IPS DF 4.7 (cell line): ENCODE data around the gene DOP1A.
"Not testable (repeated sequence)": the region's sequence is repeated elsewhere in the genome, so short reads cannot be mapped to it uniquely, and the experiment has no call there.

Experiments used
- DNase-seq: peaks from one replicate; pipeline ENCODE4 v3.0.0-alpha.2; 2013; ENCODE audit warnings: low spot score; ENCODE audit errors: extremely low read depth

DOP1A gene

DNA sequence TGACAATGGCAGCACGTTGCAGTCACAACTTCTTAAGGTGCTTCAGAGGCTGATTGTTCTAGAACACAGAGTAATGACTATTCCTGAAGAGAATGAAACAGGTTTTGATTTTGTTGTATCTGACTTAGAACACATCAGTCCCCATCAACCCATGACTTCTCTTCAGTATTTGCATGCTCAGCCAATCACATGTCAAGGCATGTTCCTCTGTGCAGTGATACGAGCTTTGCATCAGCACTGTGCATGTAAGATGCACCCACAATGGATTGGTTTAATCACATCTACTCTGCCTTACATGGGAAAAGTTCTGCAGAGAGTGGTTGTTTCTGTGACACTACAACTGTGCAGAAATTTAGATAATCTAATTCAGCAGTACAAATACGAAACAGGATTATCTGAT lies 71.3 kb downstream of the DOP1A start:
- DNase-seq, result no peak

DNA sequence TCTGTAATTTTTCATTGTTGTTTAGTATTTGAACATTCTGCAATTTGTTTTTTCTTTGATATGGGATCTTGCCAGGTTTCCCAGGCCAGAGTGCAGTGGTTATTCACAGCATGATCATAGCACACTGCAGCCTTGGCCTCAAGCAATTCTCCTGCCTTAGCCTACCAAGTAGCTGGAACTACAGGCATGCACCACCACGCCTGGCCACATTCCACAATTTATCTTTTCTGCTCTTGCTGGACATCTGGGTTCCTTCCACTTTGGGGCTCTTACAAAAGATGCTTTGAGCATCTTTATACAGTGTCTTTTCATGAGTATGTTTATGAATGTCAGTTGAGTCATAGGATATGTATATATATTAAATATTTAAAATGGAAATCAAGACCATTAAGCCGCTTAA lies 83.6 kb downstream of the DOP1A start:
- no peak for DNase-seq

DNA sequence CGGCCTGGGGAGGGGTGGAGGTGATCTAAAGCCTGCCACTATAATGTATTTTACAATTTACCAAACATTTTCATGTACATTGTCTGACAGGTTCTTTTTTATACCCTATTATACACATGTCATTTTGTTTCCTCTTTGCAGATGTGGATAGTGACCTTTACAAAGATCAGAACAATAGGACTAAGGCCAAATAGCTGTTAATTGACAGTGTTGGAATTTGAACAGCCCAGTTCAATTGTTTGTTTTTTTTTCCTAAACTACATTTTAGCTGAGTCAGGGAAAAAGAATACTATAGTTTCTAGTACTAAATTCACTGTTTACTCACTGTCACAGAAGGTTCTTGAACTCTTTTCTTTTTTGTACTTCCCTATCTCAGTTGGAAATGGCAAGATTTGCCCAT lies 85.4 kb downstream of the DOP1A start:
- no peak for DNase-seq

DNA sequence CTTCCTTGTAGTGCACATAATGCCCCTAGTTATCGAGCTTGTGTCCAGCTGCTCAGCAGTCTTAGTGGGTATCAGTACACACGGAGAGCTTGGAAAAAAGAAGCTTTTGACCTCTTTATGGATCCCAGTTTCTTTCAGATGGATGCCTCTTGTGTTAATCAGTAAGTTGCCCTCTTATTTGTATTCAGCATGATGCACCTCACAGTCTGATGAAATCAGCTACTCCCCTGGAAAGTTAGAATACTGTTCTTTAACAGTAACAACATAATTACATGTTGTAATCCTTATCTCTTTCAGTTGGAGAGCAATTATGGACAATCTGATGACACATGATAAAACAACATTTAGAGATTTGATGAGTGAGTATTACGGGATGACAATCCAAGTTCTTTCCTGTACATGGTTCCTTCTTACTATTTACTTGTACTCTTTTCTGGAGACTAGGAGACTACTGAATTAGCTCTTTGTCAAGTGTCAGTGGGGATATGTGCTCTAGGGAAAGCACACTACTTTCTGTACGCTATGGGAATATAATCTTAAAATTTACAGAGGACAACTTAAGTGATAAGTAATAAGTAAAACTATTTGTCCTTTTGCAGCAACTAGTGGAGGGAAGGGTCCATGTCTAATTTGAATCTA lies 86.5 kb downstream of the DOP1A start:
- DNase-seq, result no peak

DNA sequence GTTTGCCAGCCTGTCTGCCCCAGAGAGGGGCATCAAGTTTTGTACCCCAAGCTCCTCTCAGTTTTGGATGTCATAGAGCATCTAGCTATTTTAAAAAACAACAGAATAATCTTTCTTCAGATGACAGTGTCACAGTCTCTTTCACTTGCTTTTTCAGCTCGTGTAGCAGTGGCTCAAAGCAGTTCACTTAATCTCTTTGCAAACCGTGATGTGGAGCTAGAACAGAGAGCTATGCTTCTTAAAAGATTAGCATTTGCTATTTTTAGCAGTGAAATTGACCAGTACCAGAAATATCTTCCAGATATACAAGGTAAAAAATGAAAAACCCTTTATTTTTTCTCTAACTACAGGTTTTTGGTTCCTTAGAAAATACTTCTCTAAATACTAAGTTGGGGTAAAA lies 88.3 kb downstream of the DOP1A start:
- no peak for DNase-seq

DNA sequence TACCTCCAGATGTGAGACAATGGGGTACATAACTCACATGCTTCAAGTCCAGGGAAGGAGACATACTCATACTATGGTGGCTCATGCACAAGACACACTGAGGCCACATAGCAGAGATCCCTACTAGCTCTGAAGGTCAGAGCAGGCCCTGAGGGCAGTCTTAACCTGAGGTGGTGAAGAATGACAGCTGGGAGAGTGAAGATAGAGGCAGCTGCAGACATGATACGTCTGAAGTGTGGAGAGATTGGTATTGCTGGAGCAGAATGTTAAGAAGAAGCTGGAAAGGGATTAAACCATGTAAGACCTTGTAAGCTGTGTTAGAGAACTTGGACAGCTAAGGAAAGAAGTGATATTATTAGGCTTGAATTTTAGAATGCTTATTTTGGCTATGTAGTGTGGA lies 92.7 kb downstream of the DOP1A start:
- no peak for DNase-seq

DNA sequence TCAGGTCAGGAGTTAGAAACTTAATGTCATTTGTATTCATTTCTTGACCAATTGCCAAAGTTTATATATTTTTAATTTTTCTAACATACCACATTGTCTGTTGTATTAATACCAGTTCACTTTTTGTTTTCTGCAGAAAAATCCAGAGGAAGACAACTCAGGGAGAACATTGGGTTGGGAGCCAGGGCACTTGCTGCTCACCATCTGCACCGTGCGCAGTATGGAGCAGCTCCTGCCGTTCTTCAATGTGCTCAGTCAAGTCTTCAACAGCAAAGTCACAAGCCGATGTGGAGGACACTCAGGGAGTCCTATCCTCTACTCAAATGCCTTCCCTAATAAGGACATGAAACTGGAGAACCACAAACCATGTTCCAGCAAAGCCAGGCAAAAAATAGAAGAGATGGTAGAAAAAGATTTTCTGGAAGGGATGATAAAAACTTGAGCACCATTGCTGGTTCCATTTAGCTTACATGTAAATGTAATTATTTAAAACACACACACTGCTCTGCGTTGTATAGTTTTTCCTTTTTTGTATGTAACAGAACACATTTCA lies 100.3 kb downstream of the DOP1A start:
- no peak for DNase-seq

DNA sequence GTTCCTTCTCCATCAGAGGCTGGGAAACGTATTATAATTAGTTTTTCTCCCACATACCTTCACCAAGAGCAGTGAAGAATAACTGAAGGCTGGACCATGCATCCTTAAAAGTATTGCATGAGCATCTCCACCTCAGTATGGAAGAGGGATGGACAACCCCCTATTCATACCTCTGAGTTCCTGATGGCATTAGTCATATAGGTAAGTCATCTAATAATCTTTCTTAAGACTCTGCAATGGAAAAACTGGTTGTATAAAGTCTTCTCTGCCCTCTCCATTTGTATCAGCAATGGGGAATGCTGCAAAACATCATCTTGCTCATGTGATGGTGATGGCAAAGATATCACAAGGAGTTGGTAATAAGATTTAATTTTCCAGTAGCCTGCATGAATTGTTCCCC lies 101.1 kb downstream of the DOP1A start:
- DNase-seq, result no peak

DNA sequence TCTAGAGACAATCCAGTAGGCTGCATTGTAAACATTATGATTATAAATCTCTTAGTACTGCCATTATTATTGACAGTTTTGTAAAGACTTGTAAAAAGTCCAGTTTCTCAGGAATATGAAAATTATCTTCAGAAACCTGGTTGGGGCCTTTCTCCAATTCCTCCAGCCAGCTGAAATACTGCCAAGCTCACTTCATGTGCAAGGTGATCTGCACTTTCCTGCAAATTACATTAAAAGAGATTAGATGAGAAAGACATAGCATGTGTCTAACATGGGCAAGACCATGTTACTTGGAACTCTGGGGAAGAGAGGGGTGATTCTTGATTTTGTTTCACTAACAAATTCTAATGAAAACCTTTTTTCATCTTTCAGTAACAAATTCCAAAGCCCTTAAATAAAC lies 101.6 kb downstream of the DOP1A start:
- DNase-seq, result no peak

DNA sequence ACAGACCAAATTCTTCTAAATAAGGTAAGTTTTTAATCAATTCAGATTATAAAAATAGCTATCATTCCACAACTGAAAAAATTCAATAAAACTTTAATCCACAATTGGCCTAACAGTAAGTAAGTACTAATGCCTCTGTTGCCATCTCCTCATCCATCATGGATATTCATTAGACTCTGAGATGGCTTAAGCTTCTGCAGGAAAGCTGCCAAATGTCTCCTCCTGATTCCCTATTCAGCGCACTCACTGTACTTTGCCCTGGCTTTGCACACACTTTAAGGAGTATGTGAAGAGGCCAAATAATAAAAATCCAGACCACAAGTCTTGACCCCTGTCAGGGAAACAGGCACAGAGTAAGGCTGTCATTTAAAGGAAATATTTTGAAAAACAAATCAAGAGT lies 102.0 kb downstream of the DOP1A start:
- no peak for DNase-seq

DNA sequence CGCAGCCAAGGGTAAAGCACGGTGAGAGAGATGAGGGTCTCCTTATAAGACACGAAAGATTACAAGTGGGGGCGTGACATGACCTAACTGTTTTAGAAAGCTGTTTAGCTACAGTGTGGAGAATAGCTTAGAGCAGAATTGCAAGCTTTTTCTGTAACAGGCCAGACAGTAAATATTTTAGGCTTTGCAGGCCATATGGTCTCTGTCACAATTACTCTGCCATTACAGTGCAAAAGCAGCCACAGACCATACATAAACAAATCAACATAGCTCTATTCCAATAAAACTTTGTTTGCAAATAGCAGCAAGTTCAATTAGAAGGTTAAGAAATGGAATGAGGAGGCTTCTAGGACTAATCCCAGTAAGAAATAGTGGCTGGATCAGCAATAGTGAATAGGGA lies 108.8 kb downstream of the DOP1A start:
- DNase-seq, result no peak

DNA sequence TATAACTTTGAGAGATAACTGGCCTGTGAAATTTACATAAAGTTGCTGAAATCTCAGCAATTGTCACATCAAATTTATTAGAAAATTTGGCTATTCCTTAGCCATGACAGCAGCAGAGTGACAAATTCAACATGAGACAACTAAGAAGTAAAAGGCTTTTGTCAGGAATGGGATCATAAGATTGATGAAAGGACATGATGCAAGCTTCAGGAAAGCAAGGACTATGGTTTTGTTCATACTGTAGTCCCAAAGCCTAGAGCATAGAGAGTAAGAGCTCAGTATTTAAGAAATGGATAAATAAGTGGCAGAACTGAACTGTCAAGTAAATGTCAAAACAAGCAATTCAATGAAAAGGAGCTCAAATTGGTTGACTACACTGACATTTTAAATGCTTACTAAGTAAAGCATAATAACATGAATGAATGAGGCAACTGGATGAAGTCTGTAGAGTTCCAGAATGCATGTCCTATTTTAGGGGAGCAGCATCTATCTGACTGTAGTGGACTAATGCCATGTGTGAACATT lies 113.0 kb downstream of the DOP1A start:
- no peak for DNase-seq

DNA sequence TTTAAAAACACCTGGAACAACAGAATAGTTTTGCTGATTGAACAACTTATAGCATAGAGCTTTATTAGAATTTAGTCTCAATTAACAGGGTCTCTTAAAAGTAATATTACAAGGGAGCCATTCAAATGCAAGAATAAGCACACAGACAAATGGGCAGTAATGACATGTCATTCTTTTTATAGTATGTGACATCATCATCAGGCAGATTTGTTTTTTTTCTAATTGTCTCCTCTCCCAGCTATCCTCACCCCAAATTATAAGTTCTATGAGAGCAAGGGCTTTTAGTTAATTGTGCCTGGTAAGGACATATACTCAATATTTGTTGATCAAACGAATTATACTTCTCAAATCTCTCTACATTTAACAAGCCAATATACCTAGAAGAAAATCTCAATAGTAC lies 114.6 kb downstream of the DOP1A start:
- no peak for DNase-seq

DNA sequence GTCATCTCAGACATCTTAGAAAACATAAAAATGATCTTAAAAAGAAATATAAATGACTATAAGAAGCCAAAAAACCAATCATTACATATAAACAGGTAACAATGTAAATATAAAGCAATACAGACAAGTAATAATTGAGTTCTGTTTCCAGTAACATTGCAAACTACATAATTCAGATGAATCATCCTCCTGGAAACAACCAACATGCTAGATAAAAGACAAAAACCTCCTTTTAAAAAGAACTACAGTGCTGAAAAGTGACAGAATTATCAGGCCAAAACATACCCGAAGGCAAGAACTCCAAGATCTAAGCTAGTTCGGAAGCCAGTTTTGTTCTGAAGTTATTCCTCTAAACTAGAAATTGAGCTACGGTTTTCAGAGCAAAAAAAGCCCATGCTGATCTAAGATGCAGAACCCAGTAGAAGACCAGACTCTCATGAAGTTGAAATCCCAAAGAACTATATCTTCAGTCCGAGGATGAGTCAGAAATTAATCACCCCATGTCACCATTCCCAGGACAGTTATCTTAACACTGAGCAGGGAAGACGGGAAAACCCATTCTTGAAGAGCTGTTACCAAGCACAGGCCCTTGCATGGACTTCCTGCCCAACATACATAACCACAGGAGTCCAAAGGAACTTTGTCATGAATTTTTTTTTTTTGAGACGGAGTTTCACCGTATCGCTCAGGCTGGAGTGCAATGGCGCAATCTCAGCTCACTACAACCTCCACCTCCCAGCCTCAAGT lies 115.8 kb downstream of the DOP1A start:
- no peak for DNase-seq

DNA sequence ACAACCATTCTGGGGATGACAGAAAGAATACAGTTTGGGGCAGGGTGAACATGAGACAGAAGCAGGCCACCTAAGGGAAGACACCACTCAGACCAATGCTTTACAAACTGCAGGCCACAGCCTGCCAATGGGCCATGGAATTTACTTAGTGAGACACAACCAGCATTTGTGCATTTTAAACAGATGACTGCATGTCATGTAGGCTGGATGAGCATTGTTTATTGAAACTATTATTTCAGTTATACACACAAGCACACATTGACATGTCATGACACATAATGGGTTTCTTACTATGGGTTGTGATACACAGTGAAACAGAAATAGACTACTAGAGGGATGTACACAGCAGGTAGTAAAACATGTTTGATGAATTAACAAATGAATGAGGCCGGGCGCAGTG lies 117.6 kb downstream of the DOP1A start:
- DNase-seq, result no peak

DNA sequence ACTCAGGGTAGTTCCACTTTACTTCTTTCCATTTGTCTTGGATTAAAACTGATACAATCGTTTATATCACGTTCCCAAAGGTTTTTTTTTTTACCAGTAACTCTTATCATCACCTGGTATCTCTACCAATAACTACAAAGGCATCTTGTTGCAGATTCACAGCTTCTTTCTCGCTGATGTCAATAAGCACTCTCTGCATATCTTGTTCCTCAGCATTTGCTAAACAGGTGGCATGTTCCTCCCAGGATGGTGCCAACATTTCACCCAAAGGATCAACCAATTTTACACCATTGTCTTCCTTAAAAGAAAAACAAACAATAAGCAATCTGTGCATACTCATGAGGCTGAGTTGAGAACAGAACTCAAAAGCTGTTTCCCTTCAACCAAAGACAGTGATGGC lies 121.0 kb downstream of the DOP1A start:
- no peak for DNase-seq

DNA sequence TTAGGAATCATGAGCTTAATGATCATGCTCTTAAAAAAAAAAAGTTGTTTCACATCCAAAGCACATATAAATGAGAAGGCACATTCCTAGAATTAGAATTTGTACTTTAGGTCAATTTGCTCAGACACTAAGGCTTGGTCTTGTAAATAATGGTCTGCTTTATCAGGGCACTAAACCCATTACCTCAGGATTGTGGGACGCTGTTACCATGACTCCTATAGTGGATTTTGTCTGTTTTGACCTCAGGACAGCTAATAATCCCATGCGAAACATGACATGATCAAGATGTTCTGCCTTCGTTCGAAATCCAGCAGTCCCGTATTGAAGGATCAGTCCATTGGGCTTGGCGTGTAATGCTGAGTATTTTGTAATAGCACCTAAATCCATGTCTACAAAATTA lies 123.2 kb downstream of the DOP1A start:
- no peak for DNase-seq

DNA sequence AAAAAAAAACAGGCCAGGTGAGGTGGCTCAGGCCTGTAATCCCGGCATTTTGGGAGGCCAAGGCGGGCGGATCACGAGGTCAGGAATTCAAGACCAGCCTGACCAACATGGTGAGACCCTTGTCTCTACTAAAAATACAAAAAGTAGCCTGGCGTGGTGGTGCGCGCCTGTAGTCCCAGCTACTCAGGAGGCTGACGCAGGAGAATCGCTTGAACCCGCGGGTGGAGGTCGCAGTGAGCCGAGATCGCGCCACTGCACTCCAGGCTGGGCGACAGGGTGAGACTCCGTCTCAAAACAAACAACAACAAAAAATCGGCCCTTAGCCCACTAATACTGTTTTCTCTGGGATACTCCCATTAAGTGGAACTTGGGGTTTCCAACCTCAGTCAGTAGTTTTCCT lies 124.5 kb downstream of the DOP1A start:
- DNase-seq, result not testable (repeated sequence)

DNA sequence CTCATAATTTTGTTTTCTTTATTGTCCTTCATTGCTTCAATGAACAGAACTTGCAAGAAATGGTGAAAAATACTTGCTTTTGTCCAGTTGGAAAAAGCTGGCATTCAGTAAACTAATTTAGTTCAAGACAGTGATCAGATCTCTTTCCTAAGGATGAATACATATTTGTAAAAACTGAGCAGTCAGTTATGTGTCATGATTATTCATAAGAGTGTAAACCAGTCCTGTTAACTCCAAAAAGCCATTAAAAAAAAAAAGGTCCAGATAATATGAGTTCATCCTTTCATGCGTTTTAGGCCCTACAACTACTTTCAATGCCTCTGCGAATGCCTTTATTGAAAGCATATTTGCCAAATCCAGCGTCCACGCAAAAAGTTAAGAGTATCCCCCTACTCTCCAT lies 125.0 kb downstream of the DOP1A start:
- DNase-seq, result no peak

DNA sequence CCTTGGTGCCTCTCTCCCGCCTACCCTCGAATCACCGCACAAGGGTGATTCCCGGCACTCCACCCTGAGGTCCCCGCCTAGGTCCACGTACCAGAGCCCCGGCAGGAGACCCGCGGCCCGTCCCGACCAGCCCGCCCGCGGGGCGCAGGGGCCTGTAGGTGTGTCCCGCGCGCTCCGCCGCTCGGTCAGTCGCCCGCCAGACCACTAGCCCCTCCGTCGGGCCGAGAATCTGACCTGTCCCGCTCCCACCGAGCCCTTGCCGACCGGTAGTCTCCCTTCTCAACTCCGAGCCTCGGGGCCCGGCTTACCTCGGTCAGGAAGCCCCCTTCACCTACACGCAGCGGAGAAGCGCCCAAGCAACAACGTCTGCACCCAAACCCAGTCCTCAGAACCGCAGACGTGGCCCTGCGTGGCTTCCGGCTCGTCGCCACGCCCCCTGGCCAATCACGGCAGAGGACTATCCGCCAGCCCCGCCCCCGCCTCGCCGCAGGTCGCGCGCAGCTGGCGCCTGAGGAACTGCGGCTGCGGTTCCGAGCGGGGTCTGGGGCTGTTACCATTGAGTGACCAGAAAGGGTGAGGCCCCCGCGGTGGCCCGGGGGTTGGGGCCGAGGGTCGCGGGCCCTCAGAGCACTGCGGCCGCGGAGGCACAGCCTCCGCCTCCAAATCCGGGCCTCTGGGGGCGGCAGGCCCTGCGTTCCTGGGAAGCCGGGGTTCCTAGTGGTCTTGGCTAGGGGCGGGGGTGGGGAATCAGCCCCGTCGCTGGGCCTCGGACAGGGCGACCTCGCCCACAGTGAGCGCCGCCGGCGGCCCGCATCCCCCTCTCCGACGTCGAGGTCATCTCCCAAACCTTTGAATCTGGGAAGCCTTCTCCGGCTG lies 125.6 kb downstream of the DOP1A start, which contains the start of the genes PGM3 and RWDD2A:
PGM3 (minus strand) TSS at position 395 of the 876 bp plus-strand sequence. CDS start 2,253 bp downstream, outside the sequence.
RWDD2A (plus strand) TSS at position 487 of the 876 bp plus-strand sequence. CDS start 1,095 bp downstream, outside the sequence.
- DNase-seq, result no peak

DNA sequence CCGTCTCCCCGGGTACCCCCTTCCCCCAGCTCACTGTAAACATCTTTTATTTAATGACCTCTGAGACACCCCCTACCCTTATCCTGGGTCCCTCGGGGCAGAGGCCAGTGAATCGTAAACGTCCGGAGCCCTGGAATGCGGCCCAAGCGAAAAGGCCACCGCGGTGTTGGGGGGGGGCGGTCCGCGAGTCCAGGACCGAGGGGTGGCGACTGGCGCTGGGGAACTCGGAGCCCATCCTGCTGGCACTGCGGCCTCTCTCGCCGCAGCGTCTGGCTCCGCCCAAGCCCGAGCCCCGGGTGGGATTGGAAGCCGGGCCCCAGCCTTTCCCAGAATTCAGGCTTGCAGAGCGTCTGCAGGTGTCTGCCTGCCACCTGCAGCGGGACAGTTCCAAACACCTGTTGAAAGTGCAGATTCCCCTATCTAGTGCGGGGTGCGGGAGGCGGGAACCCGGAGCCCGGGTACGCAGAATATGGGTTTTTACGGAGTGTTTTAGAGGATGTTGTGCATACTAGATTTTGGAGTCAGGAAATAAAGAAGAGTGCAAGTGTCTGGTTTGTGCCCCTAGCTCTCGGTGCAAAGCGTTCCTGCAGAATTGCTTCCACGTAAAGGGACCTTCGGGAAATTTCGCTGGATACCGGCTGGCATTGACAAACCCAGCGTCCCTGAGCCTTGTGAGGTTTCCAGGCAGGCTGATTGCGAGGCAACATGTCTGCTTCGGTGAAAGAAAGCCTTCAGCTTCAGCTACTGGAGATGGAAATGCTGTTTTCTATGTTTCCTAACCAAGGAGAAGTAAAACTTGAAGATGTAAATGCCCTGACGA lies 126.5 kb downstream of the DOP1A start:
- no peak for DNase-seq
